NCI-H1048 (cell line): ENCODE measurements around the gene SEC14L6.
"Not testable (repeated sequence)": the region's sequence is repeated elsewhere in the genome, so short reads cannot be mapped to it uniquely, and the experiment has no call there.

Experiments used
- DNase-seq: peaks from one replicate; lab custom pipeline; 2025; lab: John Stamatoyannopoulos, UW

Gene SEC14L6

DNA sequence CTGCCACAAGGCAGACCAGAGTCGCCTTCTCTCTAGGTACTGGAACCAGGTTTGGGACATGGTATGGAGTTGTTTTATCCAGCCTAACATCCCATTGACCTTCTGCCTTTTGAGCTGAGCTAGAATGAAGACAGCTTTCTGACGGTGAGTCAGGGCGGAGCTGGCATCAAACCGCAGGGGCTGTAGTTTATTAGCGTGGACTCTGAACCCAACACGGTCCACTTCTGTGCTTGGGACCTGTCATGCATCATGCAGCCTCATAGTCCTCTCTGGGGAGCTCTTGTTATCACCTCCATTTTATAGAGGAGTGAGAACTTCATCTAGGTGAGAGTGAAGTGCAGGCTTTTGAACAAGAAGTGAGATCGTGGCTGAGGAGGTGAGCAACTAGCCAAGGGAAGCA lies 19.6 kb upstream of the SEC14L6 start:
- DNase-seq, result no peak

DNA sequence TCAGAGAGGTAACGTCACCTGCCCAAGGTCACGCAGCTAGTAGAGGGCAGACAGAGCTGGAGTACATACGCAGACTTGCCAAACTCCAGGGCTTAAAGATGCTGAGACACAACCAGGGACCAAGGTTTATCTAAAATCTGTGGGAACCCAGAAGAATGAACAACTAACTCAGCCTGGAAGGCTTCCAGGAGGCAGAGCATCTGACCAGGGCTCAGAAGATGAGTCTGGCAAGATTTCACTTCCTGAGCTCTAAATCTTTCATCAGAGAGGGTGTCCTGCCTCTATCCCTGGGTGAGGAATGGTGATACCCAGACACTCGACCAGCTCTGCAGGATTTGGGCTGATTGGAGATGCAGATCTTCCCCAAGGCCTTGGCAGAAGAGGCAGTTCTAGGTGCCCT lies 18.8 kb upstream of the SEC14L6 start:
- DNase-seq, result no peak

DNA sequence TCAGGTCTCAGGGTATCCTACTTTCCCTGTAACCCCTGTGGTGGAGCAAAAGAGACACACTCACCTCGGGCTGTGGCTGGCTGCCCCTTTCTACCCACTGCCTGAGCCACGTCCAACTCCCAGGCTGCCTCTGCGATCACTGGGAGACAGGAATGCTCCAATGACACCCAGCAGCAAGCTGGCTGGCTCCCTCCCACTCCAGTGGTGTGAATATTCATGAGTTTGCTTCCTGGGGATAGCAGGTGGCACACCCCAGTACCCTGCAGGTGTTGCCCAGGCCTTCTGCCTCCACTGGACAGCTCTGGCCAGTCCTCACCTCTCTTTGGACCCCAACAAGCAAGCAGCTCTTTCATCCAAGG lies 18.2 kb upstream of the SEC14L6 start:
- DNase-seq, result no peak

DNA sequence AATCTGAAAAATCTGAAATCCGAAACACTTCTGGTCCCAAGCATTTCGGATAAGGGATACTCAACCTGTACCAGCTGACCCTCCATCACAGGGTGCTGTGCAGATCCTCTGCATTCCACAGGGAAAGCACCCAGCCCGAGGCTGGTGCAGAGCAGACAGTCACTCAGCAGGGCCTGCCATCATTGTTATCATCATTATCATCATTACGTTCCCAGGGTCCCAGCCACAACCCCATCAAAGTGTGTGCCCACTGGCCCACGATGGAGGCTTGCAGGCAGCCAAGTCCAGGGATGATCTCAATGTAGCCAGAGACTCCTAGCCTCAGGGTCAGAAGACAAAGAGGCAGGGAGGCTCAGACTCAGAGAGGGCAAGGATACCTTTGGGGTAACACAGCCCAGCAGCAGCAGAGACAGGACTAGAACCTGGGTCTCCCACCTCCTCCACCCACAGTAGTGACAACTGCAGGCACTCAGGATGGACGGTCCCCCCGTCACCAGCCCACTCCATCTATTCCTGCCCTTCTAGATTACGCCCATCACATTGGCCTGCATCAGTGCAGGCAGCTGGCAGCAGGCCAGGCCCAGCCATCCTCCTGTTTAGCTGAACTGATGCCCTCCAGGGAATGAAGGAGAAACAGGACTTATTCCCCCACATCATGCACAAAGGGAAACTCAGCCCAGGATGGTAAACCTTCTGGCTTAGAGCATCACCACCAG lies 17.7 kb upstream of the SEC14L6 start:
- DNase-seq, result no peak

DNA sequence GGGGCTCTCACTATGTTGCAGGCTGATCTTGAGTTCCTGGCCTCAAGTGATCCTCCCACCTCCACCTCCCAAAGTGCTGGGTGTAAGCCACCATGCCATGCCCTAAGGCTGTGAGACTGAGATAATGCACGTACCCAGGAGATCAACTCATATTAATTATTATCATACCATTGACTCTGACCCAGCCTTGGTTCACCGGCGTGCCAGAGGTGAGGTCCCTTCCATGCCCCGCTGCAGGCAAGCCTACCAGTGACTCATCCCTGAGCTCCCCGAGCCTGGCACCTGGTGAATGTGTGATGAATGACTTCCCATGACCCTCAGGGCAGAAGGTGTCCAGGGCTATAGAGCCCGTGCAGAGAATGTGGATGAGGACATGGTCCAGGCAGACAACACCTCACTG lies 15.8 kb upstream of the SEC14L6 start:
- DNase-seq, result no peak

DNA sequence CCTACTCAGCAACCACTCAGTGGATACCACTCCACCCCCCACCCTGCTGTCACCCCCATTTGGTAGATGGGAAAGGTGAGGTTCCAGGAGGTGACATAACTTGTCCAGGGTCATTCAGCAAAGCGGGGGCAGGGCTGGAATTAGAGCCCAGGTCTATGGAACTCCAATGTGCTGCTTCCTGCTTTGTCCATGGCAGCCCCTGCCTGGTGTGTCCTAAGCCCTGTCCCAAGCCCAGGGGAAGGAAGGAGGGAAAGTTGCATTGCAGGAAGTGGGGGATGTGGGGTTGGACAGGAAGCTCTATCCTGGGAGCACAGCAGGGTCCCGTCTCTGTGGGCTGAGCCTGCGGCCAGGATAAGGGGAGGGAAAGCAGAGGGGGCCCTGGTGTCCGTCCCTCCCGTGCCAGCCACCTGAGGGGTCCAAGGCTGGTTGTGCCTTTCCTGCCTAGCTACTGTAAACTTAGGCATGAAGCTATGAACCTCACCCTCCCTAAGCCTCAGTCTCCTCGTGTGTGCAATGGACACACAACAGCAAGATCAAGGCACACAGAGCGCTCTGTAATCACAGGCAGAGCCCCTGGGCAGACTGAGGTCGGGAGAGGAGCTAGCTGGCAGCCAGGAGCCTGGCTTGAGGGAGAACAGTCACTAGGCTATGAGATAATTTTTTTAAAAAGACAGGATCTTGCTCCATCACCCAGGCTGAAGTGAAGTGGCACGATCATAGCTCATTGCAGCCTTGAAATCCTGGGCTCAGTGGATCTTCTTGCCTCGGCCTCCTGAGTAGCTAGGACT lies 15.1 kb upstream of the SEC14L6 start:
- DNase-seq, result no peak

DNA sequence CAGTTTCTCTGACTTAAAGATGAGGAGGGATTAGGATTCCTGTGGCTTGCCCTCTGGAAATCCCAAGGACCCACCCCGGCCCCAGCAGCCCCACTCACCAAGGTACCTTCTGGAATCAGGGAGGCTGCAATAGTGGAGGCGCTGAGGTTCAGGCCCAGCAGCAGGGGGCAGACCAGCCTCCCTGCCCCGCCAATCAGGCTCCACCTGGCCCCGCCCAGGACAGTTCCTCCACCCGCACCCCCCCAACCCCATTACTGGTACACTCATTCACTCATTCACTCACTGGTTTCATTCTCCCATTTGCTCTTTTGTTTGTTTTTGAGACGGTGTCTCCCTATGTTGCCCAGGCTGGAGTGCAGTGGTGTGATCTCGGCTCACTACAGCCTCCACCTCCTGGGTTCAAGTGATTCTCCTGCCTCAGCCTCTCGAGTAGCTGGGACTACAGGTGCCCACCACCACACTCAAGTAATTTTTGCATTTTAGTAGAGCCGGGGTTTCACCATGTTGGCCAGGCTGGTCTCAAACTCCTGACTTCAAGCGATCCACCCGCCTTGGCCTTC lies 14.2 kb upstream of the SEC14L6 start:
- not testable (repeated sequence) for DNase-seq

DNA sequence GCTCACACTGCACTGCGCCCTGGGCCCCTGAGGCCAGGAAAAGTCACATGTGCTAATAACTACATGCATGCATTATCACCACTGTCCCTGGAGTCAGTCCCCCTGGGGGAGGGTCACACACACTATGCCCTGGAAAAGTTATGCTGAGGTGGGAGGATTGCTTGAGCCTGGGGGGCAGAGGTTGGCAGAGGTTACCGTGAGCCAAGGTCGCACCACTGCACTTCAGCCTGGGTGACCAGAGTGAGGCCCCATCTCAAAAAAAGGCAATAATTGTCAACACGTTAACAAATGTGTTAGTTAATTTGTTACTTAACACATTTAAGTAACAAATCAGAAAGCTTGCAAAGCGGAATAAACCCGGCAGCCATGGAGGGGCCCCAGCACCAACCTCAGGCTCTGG lies 13.3 kb upstream of the SEC14L6 start:
- no peak for DNase-seq

DNA sequence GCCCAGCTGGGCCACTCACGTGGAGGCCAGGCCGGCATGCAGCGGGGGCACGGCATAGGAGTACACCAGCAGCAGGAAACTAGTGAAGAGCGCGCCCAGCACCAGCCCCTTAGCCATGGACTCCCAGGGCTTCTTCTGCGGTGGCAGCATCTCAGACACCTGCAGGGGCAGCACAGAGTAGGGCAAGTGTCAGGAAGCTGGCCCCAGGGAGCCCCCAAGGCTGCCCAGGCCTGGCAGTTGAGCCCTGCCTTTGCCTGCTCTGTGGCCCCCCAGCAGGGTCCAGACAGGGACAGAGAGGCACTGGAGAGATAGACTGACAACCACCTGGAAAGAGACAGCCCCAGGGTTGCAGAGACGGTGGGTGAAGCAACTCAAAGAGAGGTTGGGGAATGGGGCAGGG lies 10.7 kb upstream of the SEC14L6 start:
- no peak for DNase-seq

DNA sequence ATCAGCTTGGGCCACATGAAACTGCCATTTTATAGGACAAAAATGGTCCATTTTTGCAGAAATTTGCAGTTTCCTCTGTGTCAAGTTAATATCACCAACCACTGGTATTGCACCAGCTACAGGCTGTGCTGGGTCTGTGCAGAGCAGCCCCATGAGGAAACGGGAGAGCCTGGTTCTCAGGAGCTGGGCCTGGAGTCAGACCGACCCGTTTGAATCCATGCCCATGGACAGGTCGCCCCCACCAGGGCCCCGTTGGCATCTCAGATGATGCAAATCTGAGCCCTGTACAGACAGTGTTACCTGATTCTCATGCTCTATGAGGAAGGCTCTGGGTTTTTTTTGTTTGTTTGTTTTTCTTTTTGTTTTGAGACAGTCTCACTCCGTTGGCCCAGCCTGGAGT lies 9.8 kb upstream of the SEC14L6 start:
- DNase-seq, result no peak

DNA sequence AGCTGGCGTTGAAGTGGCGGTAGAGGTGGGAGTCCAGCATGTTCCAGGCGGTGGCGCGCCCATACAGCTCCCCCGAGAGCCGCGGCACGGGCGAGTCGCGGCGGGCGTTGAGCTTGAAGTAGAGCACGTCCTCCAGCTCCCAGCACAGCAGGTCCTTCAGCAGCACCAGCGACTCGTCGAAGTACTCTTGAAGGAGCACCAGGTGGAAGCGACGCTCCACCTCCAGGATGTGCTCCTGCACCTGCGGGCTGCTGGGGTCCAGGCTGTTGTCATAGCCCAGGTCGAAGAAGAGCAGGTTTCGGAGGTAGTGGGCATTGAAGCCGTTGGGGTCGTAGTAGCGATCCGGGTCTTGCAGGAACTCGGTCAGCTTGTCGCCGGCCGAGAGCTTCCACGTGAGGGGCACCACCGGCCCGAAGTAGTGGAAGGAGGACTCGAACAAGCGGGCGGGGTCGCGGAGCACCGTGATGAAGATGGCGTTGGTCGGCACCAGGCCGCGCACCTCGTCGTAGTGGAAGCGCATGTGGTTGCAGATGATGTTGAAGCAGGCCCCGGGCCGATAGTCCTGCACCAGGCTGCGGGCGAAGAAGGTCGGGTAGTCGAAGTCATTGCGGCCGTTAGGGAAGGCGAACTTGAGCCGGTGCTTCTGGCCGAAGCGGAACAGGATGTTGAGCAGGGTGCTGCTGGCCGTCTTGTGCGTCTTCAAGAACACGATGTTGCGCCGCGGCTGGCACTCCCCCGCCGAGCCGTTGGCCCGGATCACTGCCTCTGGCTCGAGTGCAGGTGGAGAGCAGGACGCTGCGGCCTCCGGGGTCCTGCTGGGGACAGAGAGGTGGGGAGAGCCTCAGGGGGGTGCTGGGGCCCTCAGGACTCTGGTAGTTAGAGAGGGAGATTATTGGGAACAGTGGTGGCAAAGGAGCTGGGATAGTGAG lies 9.0 kb upstream of the SEC14L6 start:
- DNase-seq, result no peak

DNA sequence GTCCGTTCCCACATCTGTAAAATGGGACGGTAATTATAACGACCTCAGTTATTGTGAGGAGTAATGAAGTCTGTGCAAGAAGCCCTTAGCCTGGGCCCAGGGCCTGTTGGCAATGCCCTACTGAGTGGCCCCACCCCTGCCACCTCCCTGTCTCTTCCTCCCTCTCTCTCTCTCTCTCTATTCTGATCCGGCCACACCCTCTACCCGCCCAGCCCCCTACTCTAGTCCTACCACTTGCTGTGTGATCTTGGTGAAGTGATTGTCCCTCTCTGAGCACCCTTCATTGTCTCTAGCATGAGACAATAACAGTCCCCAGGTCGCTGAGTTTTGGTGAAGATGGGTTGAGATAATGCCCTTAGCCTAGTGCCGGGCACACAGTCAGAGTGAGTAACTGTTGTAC lies 7.4 kb upstream of the SEC14L6 start:
- no peak for DNase-seq

DNA sequence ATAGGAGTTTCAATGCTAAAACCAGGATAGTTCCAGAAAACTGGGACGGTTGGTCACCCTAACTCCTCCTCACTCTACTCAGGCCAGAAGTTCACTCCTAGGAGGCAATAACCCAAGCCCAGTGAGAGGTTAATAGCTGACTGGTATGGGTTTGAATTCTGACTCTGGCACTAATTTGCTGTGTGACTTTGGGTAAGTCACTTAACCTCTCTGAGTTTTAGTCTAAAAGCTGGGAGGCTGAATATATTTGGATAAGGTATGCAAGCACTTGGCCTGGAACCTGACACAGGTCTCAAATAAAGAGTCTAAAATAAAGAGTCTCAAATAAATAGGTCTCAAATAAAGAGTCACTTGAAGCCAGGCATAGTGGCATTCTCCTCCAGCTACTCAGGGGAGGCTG lies 6.2 kb upstream of the SEC14L6 start:
- DNase-seq, result no peak

DNA sequence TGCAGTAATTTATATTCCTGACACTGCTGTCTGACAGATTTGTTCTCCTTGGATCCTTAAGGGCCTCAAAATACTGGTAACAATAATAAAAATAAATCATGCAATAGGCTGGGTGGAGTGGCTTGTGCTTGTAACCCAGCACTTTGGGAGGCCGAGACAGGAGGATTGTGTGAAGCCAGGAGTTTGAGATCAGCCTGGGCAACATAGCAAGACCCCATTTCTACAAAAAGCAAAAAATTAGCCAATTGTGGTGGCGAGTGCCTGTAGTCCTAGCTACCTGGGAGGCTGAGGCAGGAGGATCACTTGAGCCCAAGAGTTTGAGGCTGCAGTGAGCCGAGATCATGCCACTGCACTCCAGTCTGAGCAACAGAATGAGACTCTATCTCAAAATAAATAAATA lies 5.3 kb upstream of the SEC14L6 start:
- not testable (repeated sequence) for DNase-seq

DNA sequence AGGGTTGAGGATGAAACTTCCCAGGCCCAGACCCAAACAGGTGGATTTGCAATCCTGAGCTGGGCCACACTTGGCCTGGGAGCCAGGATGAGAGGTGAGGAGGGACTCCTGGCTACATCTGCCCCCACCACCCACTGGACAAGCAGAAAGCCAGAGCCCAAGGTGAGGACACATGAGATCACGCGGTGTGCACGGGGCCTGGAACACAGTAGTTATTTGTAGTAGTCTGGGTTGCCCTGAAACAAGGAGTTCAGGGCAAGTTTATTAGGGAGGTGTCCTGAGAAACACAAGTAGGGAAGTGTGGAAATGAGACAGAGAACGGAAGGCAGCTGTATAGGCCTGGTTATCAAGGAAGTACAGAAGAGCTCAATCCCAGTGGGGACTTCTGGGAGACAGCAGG lies 647 bp upstream of the SEC14L6 start:
- no peak for DNase-seq

DNA sequence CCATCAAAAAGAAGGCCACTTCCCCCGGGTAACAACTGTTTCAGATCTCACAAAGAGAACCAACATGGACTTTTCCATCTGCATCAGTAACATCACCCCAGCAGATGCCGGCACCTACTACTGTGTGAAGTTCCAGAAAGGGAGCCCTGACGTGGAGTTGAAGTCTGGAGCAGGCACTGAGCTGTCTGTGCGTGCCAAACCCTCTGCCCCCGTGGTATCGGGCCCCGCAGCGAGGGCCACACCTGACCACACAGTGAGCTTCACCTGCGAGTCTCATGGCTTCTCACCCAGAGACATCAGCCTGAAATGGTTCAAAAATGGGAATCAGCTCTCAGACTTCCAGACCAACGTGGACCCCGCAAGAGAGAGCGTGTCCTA lies 3.7 kb downstream of the SEC14L6 start:
- no peak for DNase-seq

DNA sequence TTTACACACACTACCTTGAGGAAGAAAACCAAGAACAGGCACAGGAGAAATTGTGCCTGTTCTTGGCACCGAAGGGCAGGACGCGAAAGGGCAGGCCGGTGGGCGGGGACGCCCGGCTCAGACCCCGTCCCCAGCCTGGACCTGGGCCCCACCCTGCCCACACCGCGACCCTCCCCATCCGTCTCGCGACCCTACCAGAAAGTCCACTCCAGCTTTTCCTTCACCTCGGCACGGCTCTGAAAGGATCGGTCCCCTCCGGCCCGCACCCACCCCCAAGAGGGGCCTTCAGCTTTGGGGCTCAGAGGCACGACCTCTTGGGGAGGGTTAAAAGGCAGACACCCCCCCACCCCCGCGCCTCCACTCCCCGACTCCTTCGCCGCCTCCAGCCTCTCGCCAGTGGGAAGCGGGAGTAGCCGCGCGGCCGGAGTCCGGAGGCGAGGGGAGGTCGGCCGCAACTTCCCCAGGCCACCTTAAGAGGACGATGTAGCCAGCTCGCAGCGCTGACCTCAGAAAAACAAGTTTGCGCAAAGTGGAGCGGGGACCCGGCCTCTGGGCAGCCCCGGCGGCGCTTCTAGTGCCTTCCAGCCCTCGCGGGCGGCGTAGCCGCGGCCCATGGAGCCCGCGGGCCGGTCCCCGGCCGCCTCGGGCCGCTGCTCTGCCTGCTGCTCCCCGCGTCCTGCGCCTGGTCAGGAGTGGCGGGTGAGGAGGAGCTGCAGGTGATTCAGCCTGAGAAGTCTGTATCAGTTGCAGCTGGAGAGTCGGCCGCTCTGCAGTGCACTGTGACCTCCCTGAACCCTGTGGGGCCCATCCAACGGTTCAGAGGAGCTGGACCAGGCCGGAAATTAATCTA lies 4.4 kb downstream of the SEC14L6 start:
- no peak for DNase-seq

DNA sequence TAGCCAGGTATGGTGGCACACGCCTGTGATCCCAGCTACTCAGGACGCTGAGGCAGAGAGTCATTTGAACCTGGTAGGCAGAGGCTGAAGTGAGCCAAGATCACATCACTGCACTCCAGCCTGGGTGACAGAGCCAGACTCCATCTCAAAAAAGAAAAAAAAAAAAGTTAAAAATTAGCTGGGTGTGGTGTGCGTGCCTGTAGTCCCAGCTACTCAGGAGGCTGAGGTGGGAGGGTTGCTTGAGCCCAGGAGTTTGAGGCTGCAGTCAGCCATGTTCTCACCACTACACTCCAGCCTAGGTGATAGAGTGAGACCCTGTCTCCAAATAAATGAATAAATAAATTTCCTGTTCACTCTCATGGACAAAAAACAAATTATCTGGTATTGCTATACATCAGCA lies 5.0 kb downstream of the SEC14L6 start:
- DNase-seq, result not testable (repeated sequence)

DNA sequence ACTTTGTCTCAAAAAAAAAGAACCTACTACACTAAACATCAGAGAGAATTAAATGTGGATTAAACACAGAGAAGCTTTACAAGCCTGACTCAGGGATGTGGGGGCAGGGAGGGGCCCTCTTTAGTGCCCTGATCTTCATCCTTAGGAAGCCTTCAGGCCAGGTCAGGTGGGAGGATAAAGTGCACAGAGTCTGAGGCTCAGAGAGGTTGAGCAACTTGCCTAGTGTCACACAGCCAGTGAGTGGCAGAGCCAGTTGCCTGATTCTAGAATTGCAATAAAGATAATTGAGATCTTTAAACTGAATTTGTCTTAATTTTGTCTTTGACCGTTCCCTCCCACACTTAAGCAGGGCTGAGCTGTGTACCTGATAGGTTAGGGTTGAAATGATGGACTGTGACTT lies 7.2 kb downstream of the SEC14L6 start:
- DNase-seq, result no peak

DNA sequence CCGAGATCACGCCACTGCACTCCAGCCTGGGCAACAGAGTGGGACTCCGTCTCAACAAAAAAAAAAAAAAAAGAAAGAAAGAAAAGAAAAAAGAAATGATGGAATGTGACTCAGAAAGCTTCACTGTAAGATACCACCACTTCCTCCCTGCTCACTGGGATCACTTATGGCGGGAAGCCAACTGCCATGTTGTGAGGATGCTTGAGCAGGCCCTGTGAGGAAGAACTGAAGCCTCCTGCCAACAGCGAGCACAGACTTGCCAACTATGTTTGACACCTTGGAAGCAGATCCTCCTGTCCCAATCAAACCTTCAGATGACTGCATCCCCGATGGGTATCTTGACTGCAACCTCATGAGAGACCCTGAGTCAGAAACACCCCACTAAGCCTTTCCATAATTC lies 8.3 kb downstream of the SEC14L6 start:
- no peak for DNase-seq

DNA sequence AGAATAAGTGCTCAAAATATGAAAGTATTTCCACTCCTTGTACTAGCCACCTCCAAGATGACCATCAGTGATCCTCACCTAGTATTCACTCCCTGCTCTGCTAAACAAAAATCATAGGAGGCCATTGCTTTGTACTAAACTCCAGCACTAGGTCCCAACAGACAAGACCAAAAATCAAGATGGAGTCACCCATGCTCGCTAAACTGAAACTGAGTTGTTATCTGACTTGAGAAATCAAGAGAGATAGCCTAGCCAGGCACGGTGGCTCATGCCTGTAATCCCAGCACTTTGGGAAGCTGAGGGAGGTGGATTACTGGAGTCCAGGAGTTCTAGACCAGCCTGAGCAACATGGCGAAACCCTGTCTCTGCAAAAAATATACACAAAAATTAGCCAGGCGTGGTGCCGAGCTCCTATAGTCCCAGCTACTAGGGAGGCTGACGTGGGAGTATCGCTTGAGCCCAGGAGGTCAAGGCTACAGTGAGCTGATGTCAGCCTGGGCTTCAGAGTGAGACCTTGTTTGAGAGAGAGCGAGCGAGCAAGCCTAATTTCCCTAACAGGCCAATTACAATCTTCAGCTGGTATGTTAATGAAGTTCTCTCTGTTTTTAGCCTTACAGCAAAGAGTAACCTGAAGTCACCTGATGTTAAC lies 9.3 kb downstream of the SEC14L6 start:
- no peak for DNase-seq
